Hepatocyte (in vitro differentiated cells): ENCODE measurements around the gene ACE.

Source experiments
- EZH2 ChIP-seq: fragments of 200-600 bp; sonication (generic); IDR thresholded peaks from 2 replicates; pipeline ENCODE4 v1.6.1; 2016; ENCODE audit warnings: antibody characterized with exemption, mild to moderate bottlenecking, borderline replicate concordance
- TF ChIP-seq, protein P1 (sequence below): fragments of 200-600 bp; sonication (generic); IDR thresholded peaks from 2 replicates; pipeline ENCODE4 v1.5.1; 2016; ENCODE audit warnings: antibody characterized with exemption, mild to moderate bottlenecking; ENCODE audit not compliant: poor library complexity

DNA sequence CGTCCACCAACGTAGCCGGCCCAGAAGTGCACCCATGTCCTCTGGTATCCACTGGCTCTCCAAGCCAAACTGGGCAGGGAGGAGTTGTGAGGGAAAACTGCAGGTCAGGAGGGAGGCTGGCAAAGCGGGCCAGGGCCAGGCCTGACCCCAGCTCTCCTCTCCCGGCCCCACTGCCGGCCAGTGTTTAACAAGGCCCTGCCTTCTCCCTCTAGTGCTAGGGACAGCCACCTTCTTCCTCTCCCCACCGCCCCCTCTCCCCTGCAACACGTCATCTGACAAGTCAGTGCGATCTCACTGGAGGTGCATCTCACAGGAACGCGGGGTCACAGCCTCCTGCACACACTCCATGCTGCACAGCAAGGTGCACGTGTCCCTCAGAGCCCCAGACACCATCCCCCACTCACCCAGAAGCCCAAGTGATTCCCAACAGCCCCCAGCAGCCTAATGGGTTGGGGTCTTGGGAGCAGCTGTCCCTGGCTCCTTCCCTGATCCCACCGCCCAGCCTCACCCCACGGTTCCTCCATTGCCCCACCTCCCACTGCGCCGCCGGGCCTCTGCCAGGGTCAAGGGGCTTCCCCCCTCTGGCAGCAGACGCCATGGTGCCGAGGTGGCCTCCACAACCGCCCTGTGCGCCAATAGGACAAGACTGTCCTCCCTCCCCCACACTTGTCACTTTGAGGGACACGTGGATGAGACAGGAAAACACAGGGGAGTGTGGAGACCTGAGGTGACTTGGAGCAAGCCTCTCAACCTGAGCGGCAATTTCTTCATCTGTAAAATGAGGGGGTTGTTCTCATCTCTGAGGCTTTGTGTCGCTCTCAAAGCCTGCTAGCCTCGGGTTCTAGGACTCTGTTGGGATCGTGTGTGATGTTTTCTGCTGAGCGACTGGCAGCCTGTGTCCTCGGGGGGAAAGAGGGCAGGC lies 1.1 kb upstream of the ACE start:
- TF ChIP-seq, protein P1, sequence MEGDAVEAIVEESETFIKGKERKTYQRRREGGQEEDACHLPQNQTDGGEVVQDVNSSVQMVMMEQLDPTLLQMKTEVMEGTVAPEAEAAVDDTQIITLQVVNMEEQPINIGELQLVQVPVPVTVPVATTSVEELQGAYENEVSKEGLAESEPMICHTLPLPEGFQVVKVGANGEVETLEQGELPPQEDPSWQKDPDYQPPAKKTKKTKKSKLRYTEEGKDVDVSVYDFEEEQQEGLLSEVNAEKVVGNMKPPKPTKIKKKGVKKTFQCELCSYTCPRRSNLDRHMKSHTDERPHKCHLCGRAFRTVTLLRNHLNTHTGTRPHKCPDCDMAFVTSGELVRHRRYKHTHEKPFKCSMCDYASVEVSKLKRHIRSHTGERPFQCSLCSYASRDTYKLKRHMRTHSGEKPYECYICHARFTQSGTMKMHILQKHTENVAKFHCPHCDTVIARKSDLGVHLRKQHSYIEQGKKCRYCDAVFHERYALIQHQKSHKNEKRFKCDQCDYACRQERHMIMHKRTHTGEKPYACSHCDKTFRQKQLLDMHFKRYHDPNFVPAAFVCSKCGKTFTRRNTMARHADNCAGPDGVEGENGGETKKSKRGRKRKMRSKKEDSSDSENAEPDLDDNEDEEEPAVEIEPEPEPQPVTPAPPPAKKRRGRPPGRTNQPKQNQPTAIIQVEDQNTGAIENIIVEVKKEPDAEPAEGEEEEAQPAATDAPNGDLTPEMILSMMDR, result no peak
- TF ChIP-seq EZH2, result no peak
